Body of pancreas (tissue), 4 donors: ENCODE results near the gene SPTA1.

ENCODE experiments used
- POLR2A ChIP-seq, 3 donors: fragments of 450-650 bp; IDR thresholded peaks; one replicate each; pipeline ENCODE4 v1.6.1; 2016; ENCODE audit warnings: antibody characterized with exemption in 3 of 3, mild to moderate bottlenecking in 2 of 3
- TF ChIP-seq, protein P1 (sequence below), 7 experiments: fragments of 450-650 bp in 4 of 7; fragments of 200-600 bp in 3 of 7; sonication (generic) in 3 of 7; IDR thresholded peaks; one replicate each; pipeline ENCODE4 v1.5.1; 2016 to 2019; ENCODE audit warnings: antibody characterized with exemption in 7 of 7

DNA sequence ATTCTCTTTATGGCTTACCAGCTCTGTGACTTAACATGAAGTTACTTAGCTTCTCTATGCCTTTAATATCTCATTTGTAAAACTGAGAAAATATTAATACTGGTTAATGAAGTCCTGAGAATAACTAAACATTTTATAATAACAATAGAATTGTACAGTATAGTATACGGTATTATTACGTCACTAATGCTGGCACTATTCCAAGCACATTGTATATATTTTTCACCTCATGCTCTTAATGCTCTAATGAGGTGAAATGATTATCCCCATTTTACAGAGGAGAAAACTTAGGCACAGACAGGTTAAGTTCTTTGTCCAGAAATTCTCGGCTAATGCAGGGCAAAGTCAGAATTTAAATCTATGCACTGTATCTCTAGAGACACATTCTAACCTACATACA, 33.1 kb upstream of the SPTA1 start:
- TF ChIP-seq, protein P1, sequence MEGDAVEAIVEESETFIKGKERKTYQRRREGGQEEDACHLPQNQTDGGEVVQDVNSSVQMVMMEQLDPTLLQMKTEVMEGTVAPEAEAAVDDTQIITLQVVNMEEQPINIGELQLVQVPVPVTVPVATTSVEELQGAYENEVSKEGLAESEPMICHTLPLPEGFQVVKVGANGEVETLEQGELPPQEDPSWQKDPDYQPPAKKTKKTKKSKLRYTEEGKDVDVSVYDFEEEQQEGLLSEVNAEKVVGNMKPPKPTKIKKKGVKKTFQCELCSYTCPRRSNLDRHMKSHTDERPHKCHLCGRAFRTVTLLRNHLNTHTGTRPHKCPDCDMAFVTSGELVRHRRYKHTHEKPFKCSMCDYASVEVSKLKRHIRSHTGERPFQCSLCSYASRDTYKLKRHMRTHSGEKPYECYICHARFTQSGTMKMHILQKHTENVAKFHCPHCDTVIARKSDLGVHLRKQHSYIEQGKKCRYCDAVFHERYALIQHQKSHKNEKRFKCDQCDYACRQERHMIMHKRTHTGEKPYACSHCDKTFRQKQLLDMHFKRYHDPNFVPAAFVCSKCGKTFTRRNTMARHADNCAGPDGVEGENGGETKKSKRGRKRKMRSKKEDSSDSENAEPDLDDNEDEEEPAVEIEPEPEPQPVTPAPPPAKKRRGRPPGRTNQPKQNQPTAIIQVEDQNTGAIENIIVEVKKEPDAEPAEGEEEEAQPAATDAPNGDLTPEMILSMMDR (IDR thresholded peaks at IDR 0.05): no peak
- TF ChIP-seq POLR2A (IDR thresholded peaks at IDR 0.05): no peak
